Measurements from ENCODE around the gene ZNF846.
"Not testable (repeated sequence)": the region's sequence is repeated elsewhere in the genome, so short reads cannot be mapped to it uniquely, and the experiment has no call there.

ZNF846 gene

DNA sequence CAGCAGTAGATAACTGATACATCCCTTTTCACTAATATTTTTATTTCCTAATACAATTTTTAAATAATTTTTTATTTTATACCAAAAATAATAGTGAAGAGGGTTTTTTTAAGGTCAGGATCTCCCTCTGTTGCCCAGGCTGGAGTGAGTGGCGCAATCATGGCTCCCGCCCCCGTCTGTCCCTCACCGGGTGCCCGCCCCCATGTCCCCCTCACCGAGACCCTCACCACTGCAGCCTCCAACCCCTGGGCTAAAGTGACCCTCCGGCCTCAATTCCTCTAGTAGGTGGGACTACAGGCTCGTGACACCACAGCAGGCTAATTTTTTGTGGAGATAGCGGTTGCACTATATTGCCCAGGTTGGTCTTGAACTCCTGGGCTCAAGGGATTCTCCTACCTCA is 17.8 kb upstream of the ZNF846 start:
- H3K27ac Mint-ChIP-seq, result peak overlapping the region; percentile 99 to 100 (median 99)
- peaks cover 11% of the 10 kb centered on the region for H3K36me3 Mint-ChIP-seq (ENCODE audit: low read depth)
- no peaks in the 10 kb centered on the region for H3K9me3 Mint-ChIP-seq
- H3K4me1 Mint-ChIP-seq, result peaks cover 44% of the 10 kb centered on the region
- peak overlapping the region; percentile 91 to 95 (median 93) for H3K4me3 Mint-ChIP-seq
- TF ChIP-seq, protein P1, sequence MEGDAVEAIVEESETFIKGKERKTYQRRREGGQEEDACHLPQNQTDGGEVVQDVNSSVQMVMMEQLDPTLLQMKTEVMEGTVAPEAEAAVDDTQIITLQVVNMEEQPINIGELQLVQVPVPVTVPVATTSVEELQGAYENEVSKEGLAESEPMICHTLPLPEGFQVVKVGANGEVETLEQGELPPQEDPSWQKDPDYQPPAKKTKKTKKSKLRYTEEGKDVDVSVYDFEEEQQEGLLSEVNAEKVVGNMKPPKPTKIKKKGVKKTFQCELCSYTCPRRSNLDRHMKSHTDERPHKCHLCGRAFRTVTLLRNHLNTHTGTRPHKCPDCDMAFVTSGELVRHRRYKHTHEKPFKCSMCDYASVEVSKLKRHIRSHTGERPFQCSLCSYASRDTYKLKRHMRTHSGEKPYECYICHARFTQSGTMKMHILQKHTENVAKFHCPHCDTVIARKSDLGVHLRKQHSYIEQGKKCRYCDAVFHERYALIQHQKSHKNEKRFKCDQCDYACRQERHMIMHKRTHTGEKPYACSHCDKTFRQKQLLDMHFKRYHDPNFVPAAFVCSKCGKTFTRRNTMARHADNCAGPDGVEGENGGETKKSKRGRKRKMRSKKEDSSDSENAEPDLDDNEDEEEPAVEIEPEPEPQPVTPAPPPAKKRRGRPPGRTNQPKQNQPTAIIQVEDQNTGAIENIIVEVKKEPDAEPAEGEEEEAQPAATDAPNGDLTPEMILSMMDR (IDR thresholded peaks at IDR 0.05; ENCODE audit: unreplicated experiment in 3 of 3), result no peak
- H3K27me3 Mint-ChIP-seq (ENCODE audit: low read depth), result no peaks in the 10 kb centered on the region

DNA sequence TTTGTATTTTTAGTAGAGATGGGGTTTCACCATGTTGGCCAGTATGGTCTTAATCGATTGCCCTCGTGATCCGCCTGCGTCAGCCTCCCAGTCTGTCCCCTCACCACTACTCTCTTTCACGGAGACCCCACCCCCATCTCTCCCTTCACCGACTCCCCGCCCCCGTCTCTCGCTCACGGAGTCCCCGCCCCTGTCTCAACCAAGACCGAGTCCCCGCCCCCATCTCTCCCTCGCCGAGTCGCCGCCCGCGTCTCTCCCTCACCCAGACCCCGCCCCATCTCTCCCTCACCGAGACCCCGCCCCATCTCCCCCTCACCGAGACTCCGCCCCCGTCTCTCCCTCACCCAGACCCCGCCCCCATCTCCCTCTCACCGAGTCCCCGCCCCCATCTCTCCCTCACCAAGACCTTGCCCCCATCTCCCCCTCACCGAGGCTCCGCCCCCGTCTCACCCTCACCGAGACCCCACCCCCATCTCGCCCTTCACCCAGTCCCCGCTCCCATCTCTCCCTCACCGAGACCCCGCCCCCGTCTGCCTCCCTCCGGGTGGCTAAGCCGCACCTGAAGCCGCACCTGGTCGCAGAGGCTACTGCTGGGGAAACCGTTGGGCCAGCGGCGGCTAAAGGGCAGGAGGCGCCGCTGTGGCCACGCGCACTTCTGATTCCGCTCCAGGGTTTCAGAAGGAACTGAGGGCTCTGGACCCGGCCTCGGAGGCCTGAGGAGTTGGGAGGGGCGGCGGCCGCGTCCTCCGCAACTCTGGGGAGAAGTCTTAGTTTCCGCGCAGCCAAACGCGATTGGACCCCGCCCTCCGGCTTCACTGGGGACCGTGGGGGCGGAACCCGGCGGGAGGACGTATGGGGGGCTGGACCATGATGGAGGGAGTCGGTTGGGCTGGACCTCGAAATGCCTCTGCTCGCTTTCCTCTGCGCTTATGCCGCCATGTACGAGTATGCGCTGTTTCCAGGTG is 17.1 kb upstream of the ZNF846 start:
- H3K27ac Mint-ChIP-seq, result peak overlapping the region; percentile 99 to 100 (median 99)
- H3K27me3 Mint-ChIP-seq (ENCODE audit: low read depth), result no peaks in the 10 kb centered on the region
- H3K9me3 Mint-ChIP-seq, result no peaks in the 10 kb centered on the region
- peaks cover 40% of the 10 kb centered on the region for H3K4me1 Mint-ChIP-seq
- peak overlapping the region; percentile 91 to 95 (median 93) for H3K4me3 Mint-ChIP-seq
- H3K36me3 Mint-ChIP-seq (ENCODE audit: low read depth), result peaks cover 18% of the 10 kb centered on the region
- TF ChIP-seq, protein P1 (IDR thresholded peaks at IDR 0.05; ENCODE audit: unreplicated experiment in 3 of 3), result no peak

DNA sequence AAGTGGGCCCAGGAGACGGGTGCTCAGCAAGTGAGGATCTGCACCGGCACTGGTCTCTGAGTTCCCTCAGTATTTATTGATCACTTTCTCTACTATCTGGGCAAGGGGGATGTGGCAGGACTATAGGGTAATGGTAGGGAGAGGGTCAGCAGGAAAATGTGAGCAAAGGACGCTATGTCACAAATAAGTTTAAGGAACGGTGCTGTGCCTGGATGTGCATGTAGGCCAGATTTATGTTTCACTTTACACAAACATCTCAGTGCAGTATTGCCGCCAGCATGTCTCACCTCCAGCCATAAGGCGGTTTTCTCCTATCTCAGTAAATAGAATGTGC is 15.6 kb upstream of the ZNF846 start:
- peak overlapping the region; percentile 91 to 95 (median 93) for H3K4me3 Mint-ChIP-seq
- peaks cover 27% of the 10 kb centered on the region for H3K4me1 Mint-ChIP-seq
- peak overlapping the region; percentile 99 to 100 (median 99) for H3K27ac Mint-ChIP-seq
- peaks cover 19% of the 10 kb centered on the region for H3K36me3 Mint-ChIP-seq (ENCODE audit: low read depth)
- not testable (repeated sequence) for H3K9me3 Mint-ChIP-seq; H3K27me3 Mint-ChIP-seq (ENCODE audit: low read depth)

DNA sequence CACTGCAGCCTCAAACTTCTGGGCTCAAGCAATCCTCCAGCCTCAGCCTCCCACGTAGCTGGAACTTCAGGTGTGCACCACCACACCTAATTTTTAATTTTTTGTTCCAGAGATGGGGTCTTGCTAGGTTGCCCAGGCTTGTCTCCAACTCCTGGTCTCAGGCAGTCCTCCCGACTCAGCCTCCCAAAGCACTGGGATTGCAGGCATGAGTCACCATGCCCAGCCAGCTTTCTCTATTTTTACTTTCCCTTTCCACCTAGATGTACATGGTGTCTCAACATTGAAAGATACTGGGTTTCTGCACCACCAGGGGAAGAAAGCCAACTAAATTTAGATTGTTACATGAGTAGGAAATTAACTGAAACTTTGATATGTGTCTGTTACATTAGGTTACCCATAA is 13.8 kb upstream of the ZNF846 start:
- Mint-ChIP-seq H3K27ac (peak overlapping the region in 2 of 3 experiments; percentile 43 to 76), H3K9me3 (peaks cover 7% of the 10 kb centered on the region), H3K4me1 (peaks cover 21% of the 10 kb centered on the region)

DNA sequence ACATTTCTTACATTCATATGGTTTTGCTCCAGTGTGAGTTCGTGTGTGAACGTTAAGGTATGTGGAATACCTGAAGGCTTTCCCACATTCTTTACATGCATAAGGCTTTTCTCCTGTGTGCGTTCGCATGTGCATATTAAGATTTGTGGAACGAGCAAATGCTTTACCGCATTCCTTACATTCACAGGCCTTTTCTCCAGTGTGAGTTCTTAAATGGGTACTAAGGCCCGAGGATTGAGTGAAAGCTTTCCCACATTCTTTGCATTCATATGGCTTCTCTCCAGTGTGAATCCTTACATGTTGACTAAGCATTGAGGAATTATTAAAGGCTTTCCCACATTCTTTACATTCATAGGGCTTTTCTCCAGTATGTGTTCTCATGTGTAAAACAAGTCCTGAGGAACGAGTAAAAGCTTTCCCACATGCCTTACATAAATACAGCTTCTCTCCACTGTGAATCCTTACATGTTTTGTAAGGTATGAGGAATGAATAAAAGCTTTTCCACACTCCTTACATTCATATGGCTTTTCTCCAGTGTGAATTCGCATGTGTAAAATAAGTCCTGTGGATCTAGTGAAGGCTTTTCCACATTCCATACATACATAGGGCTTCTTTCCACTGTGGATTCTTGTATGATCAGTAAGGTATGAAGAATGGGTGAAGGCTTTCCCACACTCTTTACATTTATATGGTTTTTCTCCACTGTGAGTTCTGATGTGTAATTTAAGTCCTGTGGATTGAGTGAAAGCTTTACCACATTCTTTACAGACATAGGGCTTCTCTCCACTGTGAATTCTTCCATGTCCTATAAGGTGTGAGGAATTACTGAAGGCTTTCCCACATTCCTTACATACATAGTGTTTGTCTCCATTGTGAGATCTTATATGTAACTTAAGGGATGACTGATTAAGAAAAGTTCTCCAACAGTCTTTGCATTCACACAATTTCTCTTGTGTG is 10.7 kb downstream of the ZNF846 start:
- H3K27me3 Mint-ChIP-seq (ENCODE audit: low read depth), result no peaks in the 10 kb centered on the region
- H3K4me1 Mint-ChIP-seq, result no peaks in the 10 kb centered on the region
- H3K36me3 Mint-ChIP-seq (ENCODE audit: low read depth), result peaks cover 92% of the 10 kb centered on the region
- H3K27ac Mint-ChIP-seq, result no peak overlapping the region
- TF ChIP-seq, protein P1 (IDR thresholded peaks at IDR 0.05; ENCODE audit: unreplicated experiment in 3 of 3), result no peak
- H3K4me3 Mint-ChIP-seq, result no peak overlapping the region
- H3K9me3 Mint-ChIP-seq, result peaks cover 56% of the 10 kb centered on the region

More for the DNA sequence above, 13.8 kb upstream of the ZNF846 start:
- Mint-ChIP-seq H3K4me3 (no peak overlapping the region), H3K27me3 (ENCODE audit: low read depth) (no peaks in the 10 kb centered on the region), H3K36me3 (ENCODE audit: low read depth) (peaks cover 30% of the 10 kb centered on the region)
- TF ChIP-seq, protein P1 (IDR thresholded peaks at IDR 0.05; ENCODE audit: unreplicated experiment in 3 of 3), result no peak
